NCI-H1417 treated with DMSO at 0.1 percent for 48 hours (cell line): ENCODE results near the gene MTTP.
A peak's percentile ranks its signal among the peaks of the same experiment; 100 is the strongest.
"Not testable (repeated sequence)": the region's sequence is repeated elsewhere in the genome, so short reads cannot be mapped to it uniquely, and the experiment has no call there.

Experiments
- DNase-seq: peaks from one replicate; lab custom pipeline; 2025; lab: John Stamatoyannopoulos, UW

MTTP gene

DNA sequence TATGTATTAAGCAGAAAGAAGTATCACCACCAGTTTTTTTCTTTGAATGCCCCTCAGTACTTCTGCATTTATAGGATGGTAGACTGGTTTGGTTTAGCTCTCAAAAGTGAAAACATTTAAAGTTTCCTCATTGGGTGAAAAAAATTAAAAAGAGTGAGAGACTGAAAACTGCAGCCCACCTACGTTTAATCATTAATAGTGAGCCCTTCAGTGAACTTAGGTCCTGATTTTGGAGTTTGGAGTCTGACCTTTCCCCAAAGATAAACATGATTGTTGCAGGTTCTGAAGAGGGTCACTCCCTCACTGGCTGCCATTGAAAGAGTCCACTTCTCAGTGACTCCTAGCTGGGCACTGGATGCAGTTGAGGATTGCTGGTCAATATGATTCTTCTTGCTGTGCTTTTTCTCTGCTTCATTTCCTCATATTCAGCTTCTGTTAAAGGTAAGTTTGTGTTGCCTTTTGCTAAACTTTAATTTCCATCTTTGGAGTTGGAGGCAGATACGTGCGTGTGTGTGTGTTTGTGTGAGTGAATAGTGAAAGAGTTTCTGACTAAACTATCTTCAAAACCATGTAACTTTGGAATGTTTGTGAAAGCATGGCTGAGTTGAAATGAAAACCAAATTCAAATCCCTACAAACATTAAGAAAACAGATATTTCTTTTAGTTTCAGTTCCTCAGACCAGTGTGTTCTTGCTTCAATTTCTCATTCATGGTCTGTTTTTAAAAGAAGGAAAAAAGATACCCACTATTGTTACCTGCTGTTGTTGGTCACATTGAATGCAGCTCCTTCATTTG is at the start of gene MTTP:
MTTP (plus strand) TSS at position 295 of the 795 bp plus-strand sequence; CDS start at position 381, 86 bp downstream.
- DNase-seq: no peak

DNA sequence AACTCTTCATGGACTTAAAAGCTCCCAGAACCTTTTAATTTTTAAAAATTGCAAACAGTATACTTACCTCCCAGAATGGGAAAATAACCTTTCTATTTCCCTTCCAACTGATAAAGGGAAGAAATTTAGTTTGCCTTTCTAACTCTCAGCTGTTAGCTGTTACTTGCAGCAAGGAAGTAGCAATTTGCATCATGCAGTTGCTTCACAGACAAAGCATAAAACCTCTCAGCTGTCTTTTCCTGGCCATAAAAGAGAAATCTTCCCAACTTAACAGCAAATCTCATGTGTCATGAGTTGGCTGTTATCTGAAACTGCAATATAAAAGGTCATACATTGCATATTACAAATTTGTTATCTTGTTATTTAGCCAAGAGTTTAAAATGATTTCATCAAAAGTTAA is 45.4 kb upstream of the MTTP start:
- no peak for DNase-seq

DNA sequence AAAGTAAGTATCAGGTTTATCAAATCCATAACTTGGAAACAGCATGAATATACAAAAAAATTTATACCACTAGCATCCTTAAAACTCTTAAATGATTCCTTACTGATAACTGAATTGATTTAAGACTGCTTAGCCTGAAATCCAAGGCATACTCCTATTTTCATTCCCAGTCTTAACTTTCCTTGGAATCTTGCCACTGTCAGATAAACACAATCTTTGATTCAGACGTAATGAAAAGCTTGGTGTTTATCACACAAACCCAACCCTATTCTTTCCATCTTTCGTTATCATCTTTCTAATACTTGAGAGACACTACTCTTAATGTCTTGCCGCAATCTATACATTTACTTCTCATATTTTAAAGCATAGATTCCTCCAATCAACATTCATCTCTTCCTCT is 44.7 kb upstream of the MTTP start:
- DNase-seq: no peak

DNA sequence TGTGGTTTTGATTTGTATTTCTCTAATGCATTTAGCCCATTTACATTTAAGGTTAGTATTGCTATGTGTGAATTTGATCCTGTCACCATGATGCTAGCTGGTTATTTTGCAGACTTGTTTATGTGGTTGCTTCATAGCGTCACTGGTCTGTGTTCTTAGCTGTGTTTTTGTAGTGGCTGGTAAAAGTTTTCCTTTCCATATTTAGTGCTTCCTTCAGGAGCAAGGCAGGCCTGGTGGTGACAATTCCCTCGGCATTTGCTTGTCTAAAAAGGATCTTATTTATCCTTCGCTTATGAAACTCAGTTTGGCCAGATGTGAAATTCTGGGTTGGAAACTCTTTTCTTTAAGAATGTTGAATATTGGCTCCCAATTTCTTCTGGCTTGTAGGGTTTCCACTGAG is 39.9 kb upstream of the MTTP start:
- not testable (repeated sequence) for DNase-seq

DNA sequence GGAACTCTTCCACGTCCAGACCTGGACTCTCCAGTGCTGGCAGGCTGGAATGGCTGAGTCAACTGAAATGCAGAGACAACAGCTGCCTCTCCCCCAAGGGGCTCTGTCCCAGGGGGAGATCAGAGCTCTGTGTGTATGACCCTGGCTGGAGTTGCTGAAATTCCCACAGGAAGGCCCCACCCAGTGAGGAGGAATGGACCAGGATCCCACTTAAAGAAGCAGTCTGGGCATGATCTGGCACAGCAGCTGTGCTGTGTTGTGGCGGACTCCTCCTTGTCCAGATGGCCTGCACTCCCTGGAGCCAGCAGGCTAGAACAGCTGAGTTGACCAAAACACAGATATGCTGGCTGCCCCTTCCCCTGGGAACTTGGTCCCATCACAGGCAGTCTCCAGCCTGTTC is 38.4 kb upstream of the MTTP start:
- no peak for DNase-seq

DNA sequence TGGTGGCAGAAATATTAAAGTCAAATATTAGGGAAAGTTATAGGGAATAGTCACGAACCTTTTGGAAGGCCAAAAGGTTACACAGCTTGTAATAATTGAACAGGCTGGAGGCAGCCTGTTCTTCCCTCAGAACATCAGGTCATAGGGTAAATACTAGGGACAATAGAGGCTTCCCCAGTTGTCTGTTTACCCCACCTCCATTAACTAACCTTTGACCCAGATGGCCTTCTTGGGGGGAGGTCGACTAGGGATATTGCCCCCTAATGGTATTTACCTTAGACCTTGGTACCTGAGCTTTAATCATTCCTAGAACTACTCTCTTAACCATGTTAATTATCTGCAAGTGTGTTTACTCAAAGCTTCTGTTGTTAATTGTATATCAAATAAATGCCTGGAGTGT is 37.8 kb upstream of the MTTP start:
- DNase-seq: peak; percentile 15

DNA sequence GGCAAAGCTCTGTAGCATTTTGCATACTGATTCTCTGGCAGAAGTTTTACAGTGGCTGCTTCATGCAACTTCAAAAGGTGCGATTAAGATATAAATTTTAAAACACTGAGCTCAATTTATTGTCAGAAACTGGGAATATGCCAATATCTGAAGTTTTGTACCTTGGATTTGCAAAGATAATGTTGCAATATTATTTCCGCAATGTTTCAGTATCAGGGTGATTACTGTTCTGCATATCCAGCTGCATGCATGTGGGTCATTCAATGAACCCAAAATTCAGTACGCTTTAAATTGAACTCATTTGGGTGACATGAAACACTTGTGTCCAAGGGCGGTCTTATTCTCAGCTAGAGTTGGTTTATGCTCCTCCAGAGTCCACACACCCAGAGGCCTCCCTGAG is 37.0 kb upstream of the MTTP start:
- DNase-seq: no peak

DNA sequence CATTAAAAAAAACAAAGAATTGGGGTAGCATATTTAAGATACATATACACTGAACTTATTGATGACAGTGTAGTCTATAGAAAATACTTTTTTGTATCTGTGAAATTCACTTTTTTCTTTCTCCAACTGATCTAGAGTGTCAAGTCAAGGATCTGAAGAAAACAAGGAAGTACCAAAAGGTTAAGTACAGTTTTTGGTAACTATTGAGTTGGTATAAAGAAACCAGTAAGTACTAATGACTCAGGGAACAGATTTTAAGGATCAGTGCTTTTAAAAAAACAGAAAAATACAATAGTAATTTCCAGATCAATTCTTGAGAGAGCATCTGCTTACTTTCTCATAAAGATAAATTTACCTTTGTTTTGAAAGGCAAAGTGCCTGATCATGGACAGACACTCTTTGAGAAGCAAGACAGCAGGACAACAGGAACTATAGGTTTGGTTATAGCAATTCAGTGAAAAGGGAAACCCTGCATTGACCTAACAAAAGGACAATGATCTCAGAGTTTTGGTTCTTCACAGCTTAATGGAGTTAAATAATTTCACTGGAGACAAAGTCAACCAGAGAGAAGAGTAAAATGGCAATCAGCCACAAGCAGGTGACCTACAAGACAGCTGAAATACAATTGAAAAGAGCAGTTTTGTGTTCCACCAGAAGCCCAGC is 34.2 kb upstream of the MTTP start:
- DNase-seq: no peak

DNA sequence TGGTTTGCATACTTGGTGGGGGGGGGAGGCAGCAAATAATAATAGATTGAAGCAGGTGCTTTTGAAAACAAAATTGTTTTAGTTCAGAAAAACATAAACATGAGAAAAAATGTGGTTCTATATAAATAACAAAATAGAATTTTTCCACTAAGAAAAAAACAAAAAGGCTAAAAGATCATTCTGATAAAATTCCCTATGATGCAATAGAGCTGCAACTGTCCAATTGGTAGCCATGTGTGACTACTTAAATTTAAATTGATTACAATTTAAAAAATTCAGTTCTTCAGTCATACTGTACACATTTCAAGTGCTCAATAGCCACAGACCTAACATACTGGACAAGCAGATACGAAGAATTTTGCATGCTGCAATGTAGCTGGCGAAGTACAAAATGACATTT is 21.8 kb upstream of the MTTP start:
- no peak for DNase-seq

DNA sequence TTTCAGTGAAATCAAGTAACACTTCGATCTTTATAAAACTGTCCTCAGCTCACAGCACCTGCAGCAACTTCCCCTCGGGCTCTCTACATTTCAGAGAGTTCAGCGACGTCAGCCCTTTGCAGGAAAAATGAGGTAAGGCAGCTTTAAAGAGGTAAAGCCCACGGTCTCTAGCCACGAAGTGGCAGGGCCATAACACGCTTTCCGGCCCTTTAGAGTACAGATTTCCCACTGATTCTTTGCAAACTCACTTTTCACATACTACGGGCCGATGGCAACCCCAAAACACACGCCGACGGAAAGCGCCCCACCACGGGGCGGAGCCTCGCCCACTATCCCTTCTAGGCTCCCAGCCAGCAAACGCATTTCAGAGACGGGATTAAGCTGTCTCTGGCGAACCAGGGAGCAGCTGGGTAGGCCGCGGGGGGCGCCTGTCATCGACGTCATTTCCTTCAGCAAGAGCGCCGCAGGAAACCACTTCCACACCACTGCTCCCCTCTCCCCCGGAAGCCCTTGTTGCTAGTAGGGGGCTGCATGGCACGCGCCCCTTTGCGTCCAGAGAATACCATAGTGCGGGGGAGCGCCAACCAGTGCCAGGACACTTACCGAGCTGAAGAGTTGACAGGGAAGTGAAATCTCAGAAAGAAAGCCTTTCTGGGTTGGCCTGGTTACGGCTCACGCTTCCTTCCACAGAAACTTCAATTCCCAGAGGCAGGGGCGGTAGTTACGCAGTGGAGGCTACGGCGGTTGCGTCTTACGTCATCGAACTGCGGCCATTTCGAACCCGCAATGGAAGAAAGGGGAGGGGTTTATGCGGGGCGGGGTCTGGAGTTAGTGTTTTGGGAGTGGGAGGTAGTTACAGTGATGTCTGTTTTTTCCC is 11.1 kb upstream of the MTTP start, which contains the start of gene TRMT10A:
TRMT10A (minus strand) TSS at position 730 of the 877 bp plus-strand sequence. CDS start 4,701 bp downstream, outside the sequence.
- peak; percentile 97 for DNase-seq

DNA sequence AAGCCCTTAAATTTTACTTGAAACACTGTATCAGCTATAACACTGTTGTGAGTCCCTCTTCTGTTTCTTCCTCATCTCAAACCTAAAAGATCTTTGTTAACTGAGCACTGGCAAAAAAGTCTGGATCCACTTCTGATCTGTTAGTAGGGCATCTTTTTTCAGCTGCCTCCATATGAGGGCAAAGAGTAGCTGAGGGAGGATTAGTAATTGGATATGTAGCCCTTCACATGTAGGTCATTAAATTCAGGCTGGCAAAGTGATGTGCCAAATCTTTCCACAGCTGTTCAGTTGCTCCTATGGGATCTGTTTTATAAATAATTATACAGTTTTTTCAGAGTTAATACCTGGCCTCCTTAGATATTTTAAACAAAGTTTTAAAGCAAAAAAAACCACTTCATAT is 9.7 kb upstream of the MTTP start:
- no peak for DNase-seq

DNA sequence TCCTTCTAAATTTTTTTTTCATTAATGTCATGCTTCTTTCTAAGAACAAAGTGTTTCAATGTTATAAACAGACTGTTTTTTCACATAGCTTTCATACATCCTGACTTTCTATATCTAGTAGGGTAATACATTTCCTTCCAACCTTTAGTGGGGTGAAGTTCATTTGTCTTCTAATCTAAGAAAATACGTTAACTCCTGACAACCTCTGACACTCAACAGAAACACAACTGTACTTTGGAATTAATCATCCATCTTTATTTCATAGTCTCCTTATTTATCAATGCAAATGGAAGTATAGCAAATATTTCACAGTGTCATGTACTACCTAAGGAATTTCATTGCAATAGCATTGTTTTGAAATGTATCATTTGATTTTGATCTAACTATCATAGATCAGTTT is 2.7 kb upstream of the MTTP start:
- no peak for DNase-seq

DNA sequence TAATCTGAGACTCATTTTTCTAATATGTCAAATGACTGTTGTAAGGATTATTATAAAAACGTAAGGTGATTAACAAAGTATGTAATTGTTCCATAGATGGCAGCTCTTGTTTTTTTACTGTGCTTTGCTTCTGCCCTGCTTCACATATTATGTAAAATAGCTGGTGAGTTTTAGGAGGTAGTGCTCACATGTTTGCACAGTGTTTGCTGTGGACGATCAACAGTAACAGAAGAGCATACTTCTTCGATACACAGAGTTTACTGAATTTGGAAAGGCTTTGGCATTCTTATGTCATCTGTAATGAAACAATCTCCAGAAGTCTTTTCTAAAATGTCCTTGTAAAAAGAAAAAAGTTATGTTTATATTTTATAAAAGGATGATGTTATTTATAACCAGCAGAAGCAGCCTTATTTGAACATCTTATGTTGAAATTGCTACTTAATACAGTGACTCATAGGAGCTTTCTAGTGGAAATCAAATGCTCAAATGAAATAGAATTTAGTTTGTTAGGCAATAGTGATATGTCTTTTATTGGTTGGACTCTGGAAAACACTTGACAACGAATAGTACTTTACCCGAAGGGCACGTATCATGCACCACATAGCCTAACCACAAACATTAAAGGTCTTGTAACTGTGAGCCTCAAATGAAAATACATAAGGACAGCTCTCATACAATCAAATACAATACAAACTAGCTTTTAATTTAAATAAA is 1.9 kb upstream of the MTTP start:
- DNase-seq: no peak

DNA sequence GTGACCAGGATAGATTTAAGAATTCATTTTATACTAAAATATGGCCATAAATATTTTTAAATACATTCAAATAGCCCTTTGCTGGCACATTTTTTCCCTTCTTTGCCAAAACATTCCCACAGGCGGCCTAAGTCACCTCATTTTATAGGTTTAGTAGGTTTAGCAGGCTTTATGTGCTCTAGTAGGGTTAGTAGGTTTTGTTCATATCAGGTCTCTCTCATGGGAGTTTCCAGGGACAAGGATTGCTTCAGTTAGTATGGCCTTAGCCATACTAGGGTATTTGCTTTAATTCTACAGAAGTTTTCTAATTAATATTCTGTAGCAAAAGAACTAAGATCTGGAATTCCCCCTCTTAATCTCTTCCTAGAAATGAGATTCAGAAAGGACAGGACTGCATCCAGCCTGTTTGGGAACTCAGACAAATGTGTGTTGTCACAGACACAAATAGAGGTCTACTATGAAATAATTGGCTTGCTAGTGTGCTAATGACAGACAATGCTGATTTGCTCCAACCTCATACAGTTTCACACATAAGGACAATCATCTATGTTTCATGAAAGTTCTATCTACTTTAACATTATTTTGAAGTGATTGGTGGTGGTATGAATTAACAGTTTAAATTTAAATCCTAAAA is 772 bp upstream of the MTTP start:
- no peak for DNase-seq

DNA sequence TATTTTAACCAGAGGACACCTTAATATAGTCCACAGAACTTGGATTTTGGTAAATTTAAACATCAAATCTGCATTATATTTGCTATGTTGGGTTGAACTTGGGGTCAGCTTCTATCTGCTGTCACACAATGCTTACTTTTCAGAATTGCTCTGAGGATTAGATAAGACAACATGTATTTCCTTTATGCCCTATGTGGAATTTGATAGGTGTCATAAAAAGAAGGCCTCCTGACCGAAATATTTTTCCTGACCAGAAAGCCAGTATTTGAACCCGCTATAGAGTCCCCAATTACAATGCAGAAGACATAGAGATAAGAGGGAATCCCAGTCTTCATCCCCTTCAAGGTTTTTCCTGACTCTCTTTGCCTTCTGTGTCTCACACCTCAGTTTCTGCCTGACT is 4.1 kb downstream of the MTTP start:
- no peak for DNase-seq

DNA sequence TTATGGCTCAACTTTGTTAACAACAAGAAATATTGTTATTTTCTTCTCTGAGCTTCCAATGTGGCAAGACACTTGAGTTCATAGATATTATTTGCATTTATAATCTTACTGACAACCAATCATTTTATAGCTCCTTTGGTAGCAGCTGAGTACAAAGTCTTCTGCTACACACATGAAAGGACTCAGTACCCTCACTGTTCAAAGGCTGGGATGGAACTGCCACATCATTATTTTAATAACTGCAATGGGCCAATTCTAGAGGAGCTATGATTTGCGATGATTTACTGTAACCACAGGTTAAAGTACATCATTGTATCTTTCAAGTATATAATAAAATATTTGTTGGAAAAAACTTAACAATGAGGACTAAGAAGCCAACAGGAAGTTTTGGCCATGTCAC is 10.9 kb downstream of the MTTP start:
- no peak for DNase-seq

DNA sequence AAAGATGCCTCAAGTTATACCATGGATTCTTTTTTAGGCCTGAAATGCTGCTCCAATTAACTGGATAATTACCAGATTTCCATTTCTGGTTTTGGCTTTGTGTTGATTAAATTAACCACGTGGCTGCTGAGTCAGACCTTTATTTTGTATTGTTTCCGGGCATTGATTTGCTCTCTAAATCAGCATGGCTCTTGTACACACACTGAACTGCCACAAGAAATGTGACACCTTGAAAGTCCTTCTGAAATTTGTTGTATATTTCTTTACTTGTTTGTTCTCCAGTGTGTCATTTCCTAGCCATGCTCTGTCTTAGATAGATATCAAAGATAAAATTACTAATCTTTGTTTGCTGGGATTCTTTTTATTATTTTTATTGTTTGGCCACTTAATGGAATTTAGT is 11.7 kb downstream of the MTTP start:
- DNase-seq: no peak

DNA sequence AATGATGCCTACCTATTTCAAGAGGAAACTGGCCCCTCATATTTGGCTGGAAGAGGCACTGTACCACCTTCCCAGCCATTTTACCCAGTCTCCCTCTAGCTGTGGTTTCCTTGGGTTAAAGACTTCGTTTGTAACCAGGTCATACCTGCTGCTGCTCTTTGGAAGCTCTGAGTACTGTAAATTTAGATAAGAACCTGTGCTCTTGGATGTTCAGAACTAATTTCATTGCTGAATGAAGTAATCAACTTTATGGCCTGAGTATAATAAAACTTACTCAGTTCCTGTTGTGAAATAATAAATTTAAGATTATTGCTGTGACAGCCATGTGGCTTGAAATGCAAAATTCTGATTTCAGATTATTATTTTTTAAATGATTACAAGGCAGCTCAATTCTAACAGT is 12.2 kb downstream of the MTTP start:
- no peak for DNase-seq

DNA sequence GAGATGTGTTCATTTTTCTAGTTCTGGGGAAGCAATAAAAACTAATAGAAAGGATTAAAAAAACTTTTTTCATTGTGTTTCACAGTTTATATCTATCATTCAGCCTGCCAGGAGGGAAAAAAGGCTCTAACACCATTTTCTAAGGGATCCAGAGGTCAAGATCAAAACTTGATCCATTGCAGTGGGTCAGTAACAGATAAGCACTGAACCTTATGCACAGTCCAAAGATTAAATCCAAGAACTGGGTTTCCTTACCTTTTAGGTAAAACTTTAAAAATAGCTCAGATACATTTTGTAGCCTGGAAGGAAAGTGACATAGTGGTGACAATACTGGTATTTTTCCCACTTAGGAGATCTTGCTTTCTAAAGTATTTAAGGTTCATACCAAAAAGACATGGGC is 12.7 kb downstream of the MTTP start:
- no peak for DNase-seq

DNA sequence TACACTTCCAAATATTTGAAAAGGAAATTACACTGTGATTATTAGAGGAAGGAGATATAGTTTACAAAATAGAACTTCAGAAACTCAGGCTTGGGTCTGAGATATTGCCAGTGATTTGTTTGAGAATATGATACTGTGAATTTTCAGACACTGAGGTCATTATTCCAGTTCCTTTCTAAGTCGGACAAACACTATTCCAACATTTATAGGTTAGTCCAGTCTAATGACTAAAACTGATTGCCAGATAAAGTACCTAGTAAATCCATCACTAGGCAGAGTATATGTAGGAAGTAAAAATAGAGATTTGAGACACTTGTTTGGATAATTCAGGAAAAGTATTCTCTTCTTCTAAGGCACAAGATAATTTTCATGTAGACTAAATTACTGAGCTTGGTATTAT is 13.2 kb downstream of the MTTP start:
- DNase-seq: no peak

DNA sequence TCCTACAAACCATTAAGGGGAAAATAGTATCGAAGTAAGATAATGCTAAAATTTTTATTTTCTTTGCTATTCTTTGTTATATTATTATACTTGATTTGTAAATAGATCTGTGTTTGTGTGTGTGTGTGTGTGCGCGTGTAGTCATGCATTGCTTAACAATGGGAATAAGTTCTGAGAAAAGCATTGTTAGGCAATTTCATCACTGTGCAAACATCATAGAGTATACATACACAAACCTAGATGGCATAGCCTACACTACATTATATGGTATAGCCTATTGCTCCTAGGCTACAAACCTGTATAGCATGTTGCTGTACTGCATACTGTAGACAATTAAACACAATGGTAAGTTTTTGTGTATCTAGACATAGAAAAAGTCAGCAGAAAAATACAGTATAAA is 17.1 kb downstream of the MTTP start:
- DNase-seq: no peak
